ENCODE results near the gene KRTAP10-7.
"Not testable (repeated sequence)": the region's sequence is repeated elsewhere in the genome, so short reads cannot be mapped to it uniquely, and the experiment has no call there.

KRTAP10-7 gene

DNA sequence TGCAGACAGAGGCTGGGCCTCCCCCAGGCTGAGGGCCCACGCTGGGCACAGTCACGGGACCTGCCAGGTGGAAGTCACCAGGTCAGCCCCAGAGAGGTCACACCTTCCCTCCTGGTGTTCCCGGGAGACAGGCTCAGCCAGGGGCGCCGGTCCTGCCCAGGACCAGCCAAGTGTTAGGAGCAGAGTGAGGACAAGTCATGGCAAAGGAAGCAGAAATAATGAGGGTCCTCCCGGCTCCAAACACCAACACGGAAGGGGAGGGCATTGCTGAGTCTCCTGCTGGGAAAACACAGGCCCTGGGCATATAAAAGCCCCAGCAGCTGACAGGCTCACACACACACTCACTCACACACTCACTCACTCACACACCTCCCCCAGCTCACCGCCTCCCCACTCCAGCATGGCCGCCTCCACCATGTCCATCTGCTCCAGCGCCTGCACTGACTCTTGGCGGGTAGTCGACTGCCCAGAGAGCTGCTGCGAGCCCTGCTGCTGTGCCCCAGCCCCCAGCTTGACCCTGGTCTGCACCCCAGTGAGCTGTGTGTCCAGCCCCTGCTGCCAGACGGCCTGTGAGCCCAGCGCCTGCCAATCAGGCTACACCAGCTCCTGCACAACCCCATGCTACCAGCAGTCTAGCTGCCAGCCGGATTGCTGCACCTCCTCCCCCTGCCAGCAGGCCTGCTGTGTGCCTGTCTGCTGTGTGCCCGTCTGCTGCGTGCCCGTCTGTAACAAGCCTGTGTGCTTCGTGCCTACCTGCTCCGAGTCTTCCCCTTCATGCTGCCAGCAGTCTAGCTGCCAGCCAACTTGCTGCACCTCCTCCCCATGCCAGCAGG lies 36.8 kb downstream of the KRTAP10-7 start, which contains the start of gene KRTAP10-10:
TSS of gene KRTAP10-10 (plus strand) at position 339 of the 833 bp plus-strand sequence. CDS start at position 401, 62 bp downstream.
- no peak for DNase-seq

DNA sequence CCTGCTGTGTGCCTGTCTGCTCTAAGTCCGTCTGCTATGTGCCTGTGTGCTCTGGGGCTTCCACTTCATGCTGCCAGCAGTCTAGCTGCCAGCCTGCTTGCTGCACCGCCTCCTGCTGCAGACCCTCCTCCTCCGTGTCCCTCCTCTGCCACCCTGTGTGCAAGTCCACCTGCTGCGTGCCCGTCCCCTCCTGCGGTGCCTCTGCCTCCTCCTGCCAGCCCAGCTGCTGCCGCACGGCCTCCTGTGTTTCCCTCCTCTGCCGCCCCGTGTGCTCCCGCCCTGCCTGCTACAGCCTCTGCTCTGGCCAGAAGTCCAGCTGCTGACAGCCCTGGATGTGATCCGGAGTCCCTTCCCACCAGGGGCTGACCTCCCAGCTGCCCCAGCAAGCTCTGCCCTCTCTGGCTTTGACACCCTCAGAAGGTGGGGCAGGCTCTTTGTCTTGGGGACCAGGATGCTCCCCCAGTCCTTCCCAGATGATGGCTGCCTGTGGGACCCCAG lies 37.5 kb downstream of the KRTAP10-7 start:
- not testable (repeated sequence) for DNase-seq

DNA sequence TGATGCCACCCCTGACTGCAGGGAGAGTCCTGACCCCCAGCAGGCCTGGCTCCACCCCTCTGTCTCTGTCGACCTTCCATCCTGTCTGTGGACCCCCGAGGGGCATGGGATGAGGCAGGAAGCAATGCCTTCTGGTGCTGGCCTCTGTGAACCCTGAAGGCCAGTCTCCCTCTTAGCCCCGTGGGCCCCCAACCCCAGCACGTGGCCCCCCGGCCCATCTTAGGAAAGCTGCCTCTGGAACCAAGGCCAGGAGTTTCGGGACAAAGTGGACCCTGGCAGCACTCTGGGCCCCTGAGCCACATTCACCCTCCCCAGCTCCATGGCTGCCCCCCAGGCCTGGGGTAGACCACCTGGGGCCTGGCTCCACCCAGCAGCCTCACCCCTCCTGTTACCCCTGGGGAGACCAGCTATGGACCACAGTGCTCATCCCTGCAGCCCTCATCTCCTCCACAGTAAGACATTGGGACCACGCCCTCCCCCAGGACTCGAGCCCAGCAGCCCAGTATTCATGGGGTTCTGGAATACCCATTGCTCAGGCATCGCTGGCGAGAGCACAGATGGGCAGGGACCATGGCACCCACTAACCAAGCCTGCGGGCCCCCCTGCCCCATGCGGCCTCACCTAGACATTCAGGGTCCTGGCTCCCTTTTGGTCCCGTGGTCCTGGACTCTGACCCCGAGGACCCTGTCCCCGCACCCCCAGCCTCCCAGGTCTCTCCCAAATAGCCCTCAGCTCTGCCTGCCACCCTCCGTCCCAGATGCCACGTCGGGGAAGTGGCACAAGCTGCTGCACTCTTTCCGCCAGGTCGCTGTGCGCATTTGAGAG lies 38.3 kb downstream of the KRTAP10-7 start:
- not testable (repeated sequence) for DNase-seq

DNA sequence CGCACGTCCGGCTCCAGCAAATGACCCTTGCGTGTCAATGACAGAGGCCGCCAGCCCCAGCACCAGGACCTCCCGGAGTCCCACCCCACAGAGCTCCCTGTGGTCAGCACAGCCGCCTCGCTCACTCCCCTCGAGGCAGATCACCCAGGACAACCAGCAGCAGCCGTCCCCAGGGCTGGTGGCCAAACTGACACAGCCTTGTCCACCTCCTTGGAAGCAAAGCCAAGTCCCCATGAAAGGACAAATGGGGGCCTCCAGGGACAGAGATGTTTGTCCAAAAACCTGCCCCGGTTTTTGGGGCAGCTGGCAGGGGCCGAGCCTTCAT lies 38.9 kb downstream of the KRTAP10-7 start:
- DNase-seq = no peak

DNA sequence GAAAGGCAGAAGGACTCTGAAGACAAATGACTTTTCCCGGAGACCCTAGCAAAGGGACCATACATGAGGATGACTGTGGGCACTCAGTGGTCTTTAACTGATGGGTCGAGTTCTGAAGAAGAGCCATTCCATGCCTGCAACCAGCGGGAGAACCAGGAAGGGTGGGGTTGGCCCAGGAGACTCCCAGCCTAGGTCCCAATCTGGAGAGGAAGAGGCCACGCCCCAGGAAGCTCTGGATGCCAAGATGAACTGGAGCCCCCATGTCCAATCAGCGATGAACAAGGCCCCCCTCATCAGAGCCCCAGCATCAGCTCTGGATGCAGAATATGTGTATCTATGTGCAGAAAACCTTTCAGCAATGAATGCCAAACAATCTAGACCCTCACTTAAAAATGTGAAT lies 40.4 kb downstream of the KRTAP10-7 start:
- DNase-seq = no peak

DNA sequence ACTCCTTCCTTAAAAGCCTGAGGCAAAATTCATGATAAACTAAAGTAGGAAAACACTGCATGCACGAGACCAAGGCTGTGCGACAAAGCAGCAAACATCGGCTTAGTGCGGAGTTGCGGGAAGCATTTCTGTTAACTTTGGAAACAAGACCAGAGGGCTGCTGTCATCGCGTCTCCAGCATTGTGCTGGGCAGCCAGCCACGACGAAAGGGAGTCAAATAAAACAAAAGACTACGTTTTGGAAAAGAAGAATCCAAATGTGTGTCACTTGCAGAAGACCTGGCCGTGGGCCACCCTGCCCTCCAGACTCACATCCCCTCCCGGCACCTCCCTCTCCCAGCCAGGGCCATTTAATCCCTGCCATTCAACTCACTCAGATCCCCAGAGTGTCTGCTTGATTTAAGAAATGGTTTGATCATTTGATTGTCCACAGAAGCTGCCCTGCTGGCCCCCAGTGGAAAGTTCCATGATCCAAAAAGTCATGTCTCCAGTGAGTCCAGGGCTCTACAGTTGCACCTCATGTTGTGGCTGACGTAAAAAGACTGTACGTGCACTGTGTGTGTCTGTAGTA lies 43.4 kb downstream of the KRTAP10-7 start:
- DNase-seq = no peak

DNA sequence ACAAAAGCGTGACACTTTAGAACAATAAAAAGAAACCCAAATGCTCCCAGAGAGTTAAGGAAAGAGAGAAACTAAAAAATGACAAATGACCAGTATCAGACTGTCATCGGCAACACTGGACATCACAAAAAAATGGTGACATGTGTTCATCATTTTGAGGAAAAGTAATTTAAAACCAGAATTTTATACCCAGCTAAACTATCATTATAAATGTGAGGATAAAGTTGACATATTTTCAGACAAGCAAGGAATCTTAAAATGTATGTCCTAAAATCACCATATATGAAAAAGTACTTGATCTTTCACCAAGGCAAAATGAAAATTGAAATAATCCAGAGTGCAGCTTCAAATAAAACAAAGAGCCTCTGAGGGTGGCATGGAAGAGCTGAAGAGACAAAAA lies 44.5 kb downstream of the KRTAP10-7 start:
- DNase-seq = no peak

DNA sequence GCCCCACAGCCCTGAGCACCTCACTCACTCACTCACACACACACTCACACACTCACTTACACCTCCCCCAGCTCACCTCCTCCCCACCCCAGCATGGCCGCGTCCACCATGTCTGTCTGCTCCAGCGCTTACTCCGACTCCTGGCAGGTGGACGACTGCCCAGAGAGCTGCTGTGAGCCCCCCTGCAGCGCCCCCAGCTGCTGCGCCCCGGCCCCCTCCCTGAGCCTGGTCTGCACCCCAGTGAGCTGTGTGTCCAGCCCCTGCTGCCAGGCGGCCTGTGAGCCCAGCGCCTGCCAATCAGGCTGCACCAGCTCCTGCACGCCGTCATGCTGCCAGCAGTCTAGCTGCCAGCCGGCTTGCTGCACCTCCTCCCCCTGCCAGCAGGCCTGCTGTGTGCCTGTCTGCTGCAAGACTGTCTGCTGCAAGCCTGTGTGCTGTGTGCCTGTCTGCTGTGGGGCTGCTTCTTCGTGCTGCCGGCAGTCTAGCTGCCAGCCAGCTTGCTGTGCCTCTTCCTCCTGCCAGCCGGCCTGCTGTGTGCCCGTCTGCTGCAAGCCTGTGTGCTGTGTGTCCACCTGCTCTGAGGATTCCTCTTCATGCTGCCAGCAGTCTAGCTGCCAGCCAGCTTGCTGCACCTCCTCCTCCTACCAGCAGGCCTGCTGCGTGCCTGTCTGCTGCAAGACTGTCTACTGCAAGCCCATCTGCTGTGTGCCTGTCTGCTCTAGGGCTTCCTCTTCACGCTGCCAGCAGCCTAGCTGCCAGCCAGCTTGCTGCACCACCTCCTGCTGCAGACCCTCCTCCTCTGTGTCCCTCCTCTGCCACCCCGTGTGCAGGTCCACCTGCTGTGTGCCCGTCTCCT lies 46.2 kb downstream of the KRTAP10-7 start, which contains the start of gene KRTAP10-11:
TSS of gene KRTAP10-11 (plus strand) at position 49 of the 856 bp plus-strand sequence. CDS start at position 94, 45 bp downstream.
- DNase-seq = not testable (repeated sequence)

DNA sequence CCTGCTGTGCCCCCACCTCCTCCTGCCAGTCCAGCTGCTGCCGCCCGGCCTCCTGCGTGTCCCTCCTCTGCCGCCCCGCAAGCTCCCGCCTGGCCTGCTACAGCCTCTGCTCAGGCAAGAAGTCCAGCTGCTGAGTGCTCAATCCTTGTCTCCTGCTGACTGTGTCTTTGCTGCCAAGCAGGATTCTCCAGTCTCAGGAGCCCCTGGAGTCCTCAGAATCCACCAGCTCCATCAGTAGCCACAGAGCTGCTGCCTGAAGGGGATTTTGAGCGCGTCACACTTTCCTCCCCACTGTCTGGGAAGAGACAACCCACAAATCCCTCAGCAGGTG lies 46.8 kb downstream of the KRTAP10-7 start:
- DNase-seq = no peak

DNA sequence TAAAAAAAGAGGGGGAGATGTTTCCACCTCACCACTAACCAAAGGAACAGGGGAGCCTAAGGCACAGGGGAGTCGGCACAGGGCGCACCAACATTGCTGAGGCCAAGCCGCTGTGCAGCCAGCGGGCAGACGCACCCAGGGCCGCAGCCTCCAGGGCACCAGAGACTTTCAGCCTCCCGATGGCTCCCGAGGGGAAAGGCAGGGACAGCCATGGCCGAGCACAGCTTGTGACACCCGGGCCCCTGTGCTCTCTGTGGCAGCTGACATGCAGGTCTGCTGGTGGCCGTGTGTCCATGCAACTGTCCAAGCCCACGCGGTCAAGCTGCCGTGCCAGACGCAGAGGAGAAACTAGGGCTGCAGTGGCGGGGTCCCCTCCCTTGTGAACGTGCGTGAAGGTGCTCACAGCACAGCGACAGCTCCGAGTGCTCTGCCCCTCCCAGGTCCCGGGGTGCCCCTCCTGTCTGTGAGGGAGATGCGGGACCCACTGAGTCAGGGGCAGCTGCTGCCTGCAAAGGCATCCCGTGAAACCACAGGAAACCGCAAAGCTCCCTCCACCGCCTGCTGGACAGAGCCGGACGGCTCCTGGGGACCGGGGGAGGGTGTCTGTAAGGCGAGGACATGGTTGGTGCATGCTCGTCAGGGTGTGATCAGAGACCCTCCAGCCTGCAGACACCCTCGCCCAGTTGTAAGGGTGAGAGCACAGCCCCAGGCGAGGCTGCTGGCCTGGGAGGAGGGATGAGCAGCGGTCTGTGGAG lies 48.3 kb downstream of the KRTAP10-7 start:
- DNase-seq = no peak

DNA sequence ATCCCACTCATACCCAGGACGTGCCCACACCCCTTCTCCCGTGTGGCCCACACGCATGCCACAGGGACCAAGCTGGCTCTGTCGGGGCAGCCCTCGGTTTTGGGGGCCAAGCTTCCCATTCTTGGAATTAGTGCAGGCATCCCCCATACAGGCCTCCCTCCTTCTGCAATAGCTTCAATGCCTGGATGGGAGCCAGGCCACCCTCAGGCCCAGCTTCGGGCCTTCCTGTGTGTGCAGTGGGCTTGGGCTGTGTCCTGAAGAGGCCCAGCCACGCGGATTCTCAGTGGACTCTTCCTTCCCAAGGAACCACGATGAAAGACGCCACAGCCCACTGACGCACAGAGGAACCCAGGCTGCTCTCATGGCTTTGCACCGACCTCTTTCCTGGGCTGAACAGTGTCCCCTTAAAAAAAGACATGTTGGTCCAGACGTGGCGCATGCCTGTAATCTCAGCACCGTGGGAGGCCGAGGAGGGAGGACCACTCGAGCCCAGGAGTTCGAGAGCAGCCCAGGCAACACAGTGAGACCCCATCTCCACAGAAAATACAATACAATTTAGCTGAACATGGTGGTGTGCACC lies 49.2 kb downstream of the KRTAP10-7 start:
- DNase-seq = no peak

DNA sequence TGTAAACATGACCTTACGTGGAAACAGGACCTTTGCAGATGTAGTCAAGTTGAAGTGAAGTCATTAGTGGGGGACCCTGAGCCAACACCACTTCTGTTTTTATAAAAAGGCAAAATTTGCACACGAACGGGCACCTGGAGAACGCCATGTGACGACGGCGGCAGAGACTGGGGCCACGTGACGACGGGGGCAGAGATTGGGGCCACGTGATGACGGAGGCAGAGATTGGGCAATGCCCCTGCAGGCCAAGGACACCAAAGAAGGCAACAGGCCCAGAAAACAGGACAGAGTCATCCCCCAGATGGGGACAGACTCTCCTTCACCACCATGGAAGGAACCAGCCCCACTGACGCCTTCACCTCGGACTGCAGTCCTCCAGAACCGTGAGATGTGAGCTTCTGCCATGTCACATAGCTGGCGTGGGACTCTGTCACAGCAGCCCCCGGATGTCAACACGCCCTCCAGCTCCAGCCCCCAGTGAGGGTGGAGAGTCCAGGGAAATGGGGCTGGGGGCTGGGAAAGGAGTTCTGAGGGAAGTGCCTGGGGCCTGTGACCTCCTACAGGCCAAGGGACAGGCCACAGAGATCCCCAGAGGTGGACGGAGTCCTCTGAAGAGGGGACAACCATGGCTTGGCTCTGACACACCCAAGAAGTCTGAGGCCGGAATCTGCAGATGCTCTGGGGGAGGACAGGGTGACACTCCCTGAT lies 50.0 kb downstream of the KRTAP10-7 start:
- DNase-seq = no peak

DNA sequence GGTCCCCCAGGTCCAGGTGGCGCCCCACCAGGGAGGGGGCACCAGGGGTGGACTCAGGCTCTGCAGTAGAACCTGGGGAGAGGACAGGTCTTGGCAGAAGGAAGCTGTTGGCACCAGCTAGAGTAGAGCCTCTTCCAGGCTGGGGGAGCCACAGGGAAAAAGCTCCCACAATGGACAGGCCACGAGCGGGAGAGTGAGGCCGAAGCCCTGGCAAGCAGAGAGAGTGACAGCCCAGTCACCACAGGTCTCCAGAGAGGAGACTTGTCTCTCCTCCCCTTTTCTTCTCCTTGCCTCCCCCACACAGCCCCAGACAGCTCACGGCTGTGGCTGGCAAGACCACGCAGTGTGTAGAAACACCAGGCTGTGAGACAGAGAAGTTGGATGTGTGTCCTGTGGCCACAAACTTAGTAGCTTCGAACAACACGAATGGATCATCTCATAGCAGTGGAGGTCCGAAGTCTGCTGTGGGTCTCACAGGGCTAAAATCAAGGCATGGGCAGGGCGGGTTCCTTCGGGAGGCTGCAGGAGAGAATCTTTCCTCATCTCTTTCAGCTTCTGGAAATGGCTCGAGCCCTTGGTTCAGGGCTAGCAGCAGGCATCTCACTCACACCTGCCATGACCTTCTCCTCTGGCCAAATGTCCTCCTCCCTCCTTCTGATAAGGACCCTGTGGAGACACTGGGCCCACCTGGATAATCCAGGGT lies 50.7 kb downstream of the KRTAP10-7 start:
- DNase-seq = no peak

Measured in NCI-H510A (cell line).